ENCODE data around the gene ACVR1.
A peak's percentile ranks its signal among the peaks of the same experiment; 100 is the strongest.
"Not testable (repeated sequence)": the region's sequence is repeated elsewhere in the genome, so short reads cannot be mapped to it uniquely, and the experiment has no call there.

The ACVR1 gene

GRCh38 chr2:157751462-157752058, 124.6 kb downstream of the ACVR1 start:
- DNase-seq (ENCODE audit: low spot score) = no peak

GRCh38 chr2:157749684-157750083, 126.4 kb downstream of the ACVR1 start:
- no peak for DNase-seq (ENCODE audit: low spot score)

GRCh38 chr2:157748371-157749142, 127.6 kb downstream of the ACVR1 start:
- DNase-seq (ENCODE audit: low spot score) = no peak

- DNase-seq (ENCODE audit: low spot score) = no peak
Observed at GRCh38 chr2:157747695-157748370, 128.3 kb downstream of the ACVR1 start.

- no peak for DNase-seq (ENCODE audit: low spot score)
Observed at GRCh38 chr2:157747280-157747679, 128.8 kb downstream of the ACVR1 start.

GRCh38 chr2:157746234-157746950, 129.7 kb downstream of the ACVR1 start:
- DNase-seq (ENCODE audit: low spot score) = peak; percentile 12

GRCh38 chr2:157744571-157745076, 131.5 kb downstream of the ACVR1 start:
- no peak for DNase-seq (ENCODE audit: low spot score)

GRCh38 chr2:157743051-157743450, 133.1 kb downstream of the ACVR1 start:
- DNase-seq (ENCODE audit: low spot score) = no peak

GRCh38 chr2:157741819-157742484, 134.2 kb downstream of the ACVR1 start:
- no peak for DNase-seq (ENCODE audit: low spot score)

GRCh38 chr2:157737656-157738055, 138.5 kb downstream of the ACVR1 start:
- DNase-seq (ENCODE audit: low spot score) = no peak

GRCh38 chr2:157735532-157735931, 140.6 kb downstream of the ACVR1 start:
- DNase-seq (ENCODE audit: low spot score) = no peak

GRCh38 chr2:157733263-157733662, 142.9 kb downstream of the ACVR1 start:
- DNase-seq (ENCODE audit: low spot score) = no peak

GRCh38 chr2:157732596-157732995, 143.5 kb downstream of the ACVR1 start:
- DNase-seq (ENCODE audit: low spot score) = no peak

- no peak for DNase-seq (ENCODE audit: low spot score)
Observed at GRCh38 chr2:157727693-157728092, 148.4 kb downstream of the ACVR1 start.

GRCh38 chr2:157726946-157727345, 149.2 kb downstream of the ACVR1 start:
- no peak for DNase-seq (ENCODE audit: low spot score)

- no peak for DNase-seq (ENCODE audit: low spot score)
Observed at GRCh38 chr2:157725846-157726245, 150.3 kb downstream of the ACVR1 start.

GRCh38 chr2:157722580-157723234, 153.4 kb downstream of the ACVR1 start:
- DNase-seq (ENCODE audit: low spot score) = no peak

- DNase-seq (ENCODE audit: low spot score) = no peak
Observed at GRCh38 chr2:157720504-157720903, 155.6 kb downstream of the ACVR1 start.

GRCh38 chr2:157704653-157705052, 171.5 kb downstream of the ACVR1 start:
- DNase-seq (ENCODE audit: low spot score) = not testable (repeated sequence)

- not testable (repeated sequence) for DNase-seq (ENCODE audit: low spot score)
Observed at GRCh38 chr2:157704148-157704547, 172.0 kb downstream of the ACVR1 start.

GRCh38 chr2:157699806-157700205, 176.3 kb downstream of the ACVR1 start:
- no peak for DNase-seq (ENCODE audit: low spot score)

Data from hepatic stellate cell (primary cell).